Common myeloid progenitor, CD34-positive (primary cell): ENCODE measurements around the gene ANKIB1.

Experiments
- CTCF ChIA-PET: fragments of 350-600 bp; sonication (Branson Sonifier 250); formaldehyde crosslinking; loops from one replicate; lab custom pipeline; 2021; ENCODE audit warnings: antibody characterized with exemption; lab: Charles Lee
- POLR2A ChIA-PET: fragments of 350-600 bp; sonication (Branson Sonifier 250); formaldehyde crosslinking; loops from one replicate; lab custom pipeline; 2021; ENCODE audit warnings: antibody characterized with exemption; lab: Charles Lee
- DNase-seq, 3 donors: peaks; one replicate each; pipeline versions ENCODE4 v3.0.0 to v3.0.0-alpha.2; 2013
- H3K27ac ChIP-seq, 2 experiments: 1 replicate in 1 of 2; 2 replicates in 1 of 2; pipeline ENCODE4 v1.7.0; 2013; ENCODE audit warnings: inconsistent platforms in 2 of 2, low read length in 2 of 2, mild to moderate bottlenecking in 2 of 2, low read depth in 1 of 2, moderate library complexity in 1 of 2; ENCODE audit not compliant: severe bottlenecking in 2 of 2, insufficient read depth in 1 of 2, poor library complexity in 1 of 2
- H3K27me3 ChIP-seq, 5 experiments: replicated peaks in 2 of 5; 1 replicate in 3 of 5; 2 replicates in 2 of 5; pipeline versions ENCODE4 v1.6.1 to v1.7.0; 2013; ENCODE audit warnings: low read length in 4 of 5, mild to moderate bottlenecking in 2 of 5, moderate library complexity in 2 of 5, inconsistent platforms in 1 of 5; ENCODE audit not compliant: insufficient read depth in 5 of 5, control insufficient read depth in 4 of 5
- H3K36me3 ChIP-seq, 4 experiments: 1 replicate in 2 of 4; 2 replicates in 2 of 4; pipeline versions ENCODE4 v1.6.1 to v1.7.0; 2013; ENCODE audit warnings: low read length in 3 of 4, control low read depth in 1 of 4, mild to moderate bottlenecking in 1 of 4; ENCODE audit not compliant: control insufficient read depth in 4 of 4, insufficient read depth in 4 of 4
- H3K4me1 ChIP-seq, 4 experiments: 1 replicate in 3 of 4; 2 replicates in 1 of 4; pipeline versions ENCODE4 v1.6.1 to v1.7.1; 2013; ENCODE audit warnings: low read length in 3 of 4, mild to moderate bottlenecking in 3 of 4, control low read depth in 1 of 4, inconsistent platforms in 1 of 4, moderate library complexity in 1 of 4; ENCODE audit not compliant: control insufficient read depth in 4 of 4, insufficient read depth in 4 of 4; ENCODE audit errors: control extremely low read depth in 1 of 4
- H3K4me3 ChIP-seq, 7 experiments: 1 replicate in 4 of 7; 2 replicates in 3 of 7; pipeline versions ENCODE4 v1.5.1 to v1.7.0; 2013; ENCODE audit warnings: mild to moderate bottlenecking in 7 of 7, low read length in 6 of 7, moderate library complexity in 6 of 7, inconsistent platforms in 2 of 7, low read depth in 2 of 7, control low read depth in 1 of 7; ENCODE audit not compliant: insufficient read depth in 4 of 7, control insufficient read depth in 1 of 7; ENCODE audit errors: extremely low read depth in 1 of 7
- H3K9me3 ChIP-seq, 5 experiments: 1 replicate in 4 of 5; 2 replicates in 1 of 5; pipeline versions ENCODE4 v1.6.1 to v1.7.1; 2013; ENCODE audit warnings: low read length in 4 of 5, mild to moderate bottlenecking in 2 of 5, inconsistent platforms in 1 of 5, low read depth in 1 of 5, moderate library complexity in 1 of 5; ENCODE audit not compliant: control insufficient read depth in 4 of 5, insufficient read depth in 2 of 5; ENCODE audit errors: control extremely low read depth in 1 of 5
- WGBS: methylation state at CpG from one replicate; pipeline ENCODE4 v1.1.5; 2013; ENCODE audit not compliant: insufficient coverage; 5-methylcytosine and 5-hydroxymethylcytosine counted together

ANKIB1 gene

DNA sequence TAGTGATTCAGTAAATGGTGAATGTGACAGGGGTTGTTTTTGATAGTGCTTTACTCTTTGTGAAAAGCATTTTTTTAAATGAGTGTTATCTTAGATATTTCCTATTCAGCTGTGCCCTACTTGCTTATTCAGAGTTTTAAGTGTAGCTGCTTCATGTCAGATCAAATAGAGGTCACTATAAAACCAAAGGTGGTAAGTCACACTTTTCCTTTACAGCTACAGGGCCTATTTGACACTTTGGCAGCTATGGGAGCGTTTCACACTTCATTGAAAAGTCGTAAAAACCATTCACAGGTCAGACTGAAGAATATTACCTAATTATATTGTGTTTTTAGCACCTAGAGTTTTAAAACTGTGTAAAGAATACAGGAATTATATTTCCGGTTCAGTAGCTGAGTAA lies 67.3 kb downstream of the ANKIB1 start:
- ChIA-PET POLR2A (no interaction called here), CTCF (interaction anchor here (1.1 to 1.3 kb wide), 2 partner anchors 17 to 243 kb away, joined by 3 read pairs; no protein-coding TSS in a partner anchor)
- Histone ChIP-seq H3K27ac (no peak overlapping the region), H3K4me1 (no peaks in the 10 kb centered on the region), H3K27me3 (no peaks in the 10 kb centered on the region), H3K4me3 (no peak overlapping the region), H3K9me3 (no peaks in the 10 kb centered on the region), H3K36me3 (peaks cover 0 to 8% (median 4%) of the 10 kb centered on the region in 4 experiments)
- DNase-seq = no peak
- WGBS = no CpG with 5 or more reads among the region's 3 CpGs

DNA sequence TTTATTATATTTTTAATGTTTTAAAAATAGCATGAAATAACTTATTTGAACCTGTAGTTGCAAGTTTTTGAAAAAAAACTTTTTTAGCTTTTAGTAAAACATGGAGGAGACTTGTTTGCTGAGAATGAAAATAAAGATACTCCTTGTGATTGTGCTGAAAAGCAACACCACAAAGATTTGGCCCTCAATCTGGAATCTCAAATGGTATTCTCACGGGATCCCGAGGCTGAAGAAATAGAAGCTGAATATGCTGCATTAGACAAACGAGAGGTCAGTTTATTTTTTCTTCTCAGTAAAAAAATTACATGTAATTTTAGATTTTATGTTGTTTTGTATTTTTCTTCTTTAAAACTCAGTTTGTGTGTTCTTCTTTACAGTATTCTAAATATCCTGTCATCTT lies 73.5 kb downstream of the ANKIB1 start:
- CTCF ChIA-PET = interaction anchor here (0.9 to 2.1 kb wide), 4 partner anchors 9 to 50 kb away, joined by 3 to 6 read pairs (median 4); no protein-coding TSS in a partner anchor
- H3K4me3 ChIP-seq = no peak overlapping the region
- POLR2A ChIA-PET = no interaction called here
- H3K4me1 ChIP-seq = no peaks in the 10 kb centered on the region
- DNase-seq = no peak
- WGBS = no CpG with 5 or more reads among the region's 3 CpGs
- H3K27me3 ChIP-seq = no peaks in the 10 kb centered on the region
- H3K36me3 ChIP-seq = peaks cover 3 to 11% (median 9%) of the 10 kb centered on the region in 4 experiments
- no peaks in the 10 kb centered on the region for H3K9me3 ChIP-seq
- no peak overlapping the region for H3K27ac ChIP-seq

DNA sequence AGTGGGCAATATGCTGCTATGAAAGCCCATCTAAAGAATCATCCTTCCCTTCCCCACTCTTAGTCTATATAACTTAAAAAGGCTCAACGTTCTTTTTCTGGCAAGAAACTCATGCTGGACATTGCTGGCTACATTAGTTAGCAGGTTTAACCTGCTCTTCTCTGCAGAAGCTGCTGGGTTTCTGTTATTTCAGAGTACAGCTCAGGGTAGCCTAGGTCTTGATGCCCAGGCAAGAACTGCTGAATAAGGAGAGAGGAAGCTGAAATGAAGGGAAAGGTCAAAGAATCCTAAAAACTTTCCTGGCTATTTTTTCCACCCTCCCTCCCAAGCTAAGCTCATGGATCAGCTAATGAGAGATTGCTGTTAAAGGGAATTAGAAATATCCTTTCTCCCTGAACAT lies 79.4 kb downstream of the ANKIB1 start:
- no peaks in the 10 kb centered on the region for H3K9me3 ChIP-seq
- H3K27ac ChIP-seq = no peak overlapping the region
- no peak for DNase-seq
- peaks cover 0 to 4% (median 0%) of the 10 kb centered on the region in 4 experiments for H3K4me1 ChIP-seq
- ChIA-PET POLR2A (no interaction called here), CTCF (no interaction called here)
- H3K4me3 ChIP-seq = no peak overlapping the region
- no peaks in the 10 kb centered on the region for H3K27me3 ChIP-seq
- peaks cover 3 to 9% (median 6%) of the 10 kb centered on the region in 4 experiments for H3K36me3 ChIP-seq
- 91% methylated on average over 1 of the region's 1 CpG for WGBS

DNA sequence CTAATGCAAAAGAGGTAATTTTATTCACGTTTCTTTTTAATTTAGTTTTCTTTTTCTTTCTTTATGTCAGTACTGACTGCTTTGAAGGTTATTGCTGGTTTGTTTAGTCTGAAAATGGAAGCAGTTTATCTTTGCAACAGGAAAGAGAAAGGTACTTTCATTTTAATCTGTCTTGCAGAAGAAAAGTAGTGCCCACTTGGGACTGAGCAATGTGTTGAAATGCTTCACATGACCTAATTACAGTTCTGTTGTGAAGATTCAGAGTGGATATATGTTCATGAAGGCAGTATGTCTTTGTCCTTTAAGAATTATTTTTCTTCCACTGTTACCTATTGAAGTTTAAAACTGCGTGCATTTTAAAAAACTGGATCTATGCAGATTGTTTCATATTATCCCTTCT lies 80.1 kb downstream of the ANKIB1 start:
- Histone ChIP-seq H3K9me3 (no peaks in the 10 kb centered on the region), H3K36me3 (peaks cover 0 to 7% (median 5%) of the 10 kb centered on the region in 4 experiments), H3K27me3 (no peaks in the 10 kb centered on the region), H3K4me1 (peaks cover 0 to 4% (median 0%) of the 10 kb centered on the region in 4 experiments), H3K4me3 (no peak overlapping the region), H3K27ac (peak overlapping the region in 1 of 2 experiments; percentile 30)
- ChIA-PET CTCF (no interaction called here), POLR2A (no interaction called here)
- peak in 2 of 3 donors; percentile 18 to 20 for DNase-seq
- 100% methylated on average over 1 of the region's 2 CpGs for WGBS

DNA sequence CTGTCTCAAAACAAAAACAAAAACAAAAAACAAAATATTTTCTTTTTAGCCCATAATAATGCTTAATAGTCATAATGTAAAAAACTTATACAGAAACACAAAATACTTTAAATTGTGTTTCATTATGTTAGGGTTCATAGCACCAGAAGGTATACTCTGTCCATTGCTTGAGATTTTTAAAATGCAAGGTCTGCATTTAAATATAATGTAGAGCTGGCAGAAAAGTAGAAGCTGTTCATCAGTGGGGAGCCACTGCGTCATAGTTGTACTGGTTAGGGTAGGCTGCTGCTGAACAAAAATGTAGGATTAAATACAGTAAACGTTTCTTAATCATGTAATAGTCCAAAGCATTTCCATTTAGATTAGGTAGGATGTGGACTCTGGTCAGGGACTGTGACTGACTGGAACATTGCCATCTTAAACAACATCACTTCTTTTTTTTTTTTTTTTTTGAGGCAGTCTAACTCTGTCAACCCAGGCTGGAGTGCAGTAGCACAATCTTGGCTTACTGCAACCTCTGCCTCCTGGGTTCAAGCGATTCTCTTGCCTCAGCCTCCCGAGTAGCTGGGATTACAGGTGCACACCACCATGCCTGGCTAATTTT lies 85.2 kb downstream of the ANKIB1 start:
- peaks cover 0 to 7% (median 3%) of the 10 kb centered on the region in 5 experiments for H3K9me3 ChIP-seq
- H3K27me3 ChIP-seq = no peaks in the 10 kb centered on the region
- ChIA-PET CTCF (no interaction called here), POLR2A (no interaction called here)
- H3K27ac ChIP-seq = no peak overlapping the region
- no CpG with 5 or more reads among the region's 4 CpGs for whole genome bisulfite sequencing
- H3K4me3 ChIP-seq = no peak overlapping the region
- DNase-seq = no peak
- peaks cover 7 to 23% (median 11%) of the 10 kb centered on the region in 4 experiments for H3K36me3 ChIP-seq
- no peaks in the 10 kb centered on the region for H3K4me1 ChIP-seq

DNA sequence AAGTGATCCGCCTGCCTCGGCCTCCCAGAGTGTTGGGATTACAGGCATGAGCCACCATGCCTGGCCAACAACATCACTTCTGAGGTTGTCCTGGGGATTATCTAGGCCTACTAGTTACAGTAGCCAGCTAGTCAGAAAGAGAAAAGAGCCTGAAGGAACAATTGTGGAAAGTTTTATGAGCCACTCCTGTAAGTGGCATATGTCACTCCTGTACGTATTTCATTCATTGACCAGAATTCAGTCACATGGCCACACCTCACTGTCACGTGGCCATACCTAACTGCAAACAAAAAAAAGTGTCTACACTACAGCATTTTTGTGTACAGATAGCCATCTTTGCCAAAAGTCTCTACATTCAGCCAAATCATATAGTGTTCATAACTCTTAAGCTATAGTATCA lies 85.7 kb downstream of the ANKIB1 start:
- Histone ChIP-seq H3K27ac (no peak overlapping the region), H3K9me3 (peaks cover 0 to 7% (median 3%) of the 10 kb centered on the region in 5 experiments), H3K36me3 (peaks cover 7 to 25% (median 12%) of the 10 kb centered on the region in 4 experiments), H3K4me3 (no peak overlapping the region), H3K27me3 (no peaks in the 10 kb centered on the region), H3K4me1 (no peaks in the 10 kb centered on the region)
- no peak for DNase-seq
- ChIA-PET POLR2A (no interaction called here), CTCF (interaction anchor here (1.0 kb wide), 1 partner anchor 11 kb away, joined by 3 read pairs; no protein-coding TSS in a partner anchor)
- 100% methylated on average over 4 of the region's 4 CpGs for WGBS

DNA sequence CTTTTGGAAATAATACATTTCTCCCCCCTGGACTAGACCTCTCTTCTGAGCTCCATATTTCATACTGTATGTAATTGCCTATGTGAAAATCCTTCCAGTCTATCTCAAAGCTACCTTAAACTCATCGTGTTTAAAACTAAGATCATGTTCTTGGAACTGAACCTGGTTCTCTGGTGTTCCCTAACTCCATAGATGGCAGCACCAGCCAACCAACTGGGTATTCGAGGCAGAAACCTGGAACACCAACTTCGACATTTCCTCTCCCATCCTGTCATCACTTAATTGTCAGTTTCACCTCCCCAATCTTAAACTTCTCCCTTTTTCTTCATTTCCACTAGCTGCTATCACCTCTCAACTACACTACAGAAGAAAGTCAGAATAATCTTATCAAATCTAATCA lies 87.0 kb downstream of the ANKIB1 start:
- DNase-seq = no peak
- no peaks in the 10 kb centered on the region for H3K27me3 ChIP-seq
- POLR2A ChIA-PET = no interaction called here
- H3K4me3 ChIP-seq = no peak overlapping the region
- H3K4me1 ChIP-seq = no peaks in the 10 kb centered on the region
- no peak overlapping the region for H3K27ac ChIP-seq
- WGBS = 90% methylated on average over 3 of the region's 3 CpGs
- H3K9me3 ChIP-seq = peaks cover 0 to 7% (median 3%) of the 10 kb centered on the region in 5 experiments
- CTCF ChIA-PET = interaction anchor here (1.0 to 1.2 kb wide), 2 partner anchors 10 to 15 kb away, joined by 3 to 4 read pairs; no protein-coding TSS in a partner anchor
- H3K36me3 ChIP-seq = peaks cover 7 to 24% (median 12%) of the 10 kb centered on the region in 4 experiments
